Loucy (cell line): ENCODE measurements around the gene NPW.

Experiments used
- H2AFZ ChIP-seq: fragments of 200-600 bp; sonication (generic); 2 replicates; pipeline ENCODE4 v1.6.0; 2016; ENCODE audit warnings: antibody characterized with exemption, mild to moderate bottlenecking, low read length, moderate library complexity
- H3F3A ChIP-seq: fragments of 200-600 bp; 2 replicates; pipeline ENCODE4 v1.6.0; 2016; ENCODE audit warnings: antibody characterized with exemption, low read depth, mild to moderate bottlenecking
- H3K27me3 ChIP-seq: fragments of 200-600 bp; sonication (generic); 2 replicates; pipeline ENCODE4 v1.6.1; 2014; ENCODE audit warnings: low read length, mild to moderate bottlenecking; ENCODE audit not compliant: insufficient read depth, poor library complexity, severe bottlenecking
- H3K36me3 ChIP-seq: fragments of 200-600 bp; sonication (generic); 2 replicates; pipeline ENCODE4 v1.6.1; 2016; ENCODE audit warnings: low read length; ENCODE audit not compliant: insufficient read depth
- H3K4me1 ChIP-seq: fragments of 200-600 bp; sonication (generic); 2 replicates; pipeline ENCODE4 v1.5.1; 2014; ENCODE audit warnings: low read length, mild to moderate bottlenecking; ENCODE audit not compliant: insufficient read depth, poor library complexity, severe bottlenecking
- H3K4me2 ChIP-seq: fragments of 200-600 bp; sonication (generic); 2 replicates; pipeline ENCODE4 v1.6.0; 2014; ENCODE audit warnings: antibody characterized with exemption, low read length, low read depth, mild to moderate bottlenecking; ENCODE audit not compliant: poor library complexity, severe bottlenecking
- H3K4me3 ChIP-seq: fragments of 200-600 bp; sonication (generic); 2 replicates; pipeline ENCODE4 v1.5.1; 2014; ENCODE audit warnings: low read length, mild to moderate bottlenecking, mixed read lengths; ENCODE audit not compliant: poor library complexity, severe bottlenecking
- H3K79me2 ChIP-seq: fragments of 200-600 bp; sonication (generic); 2 replicates; pipeline ENCODE4 v1.6.1; 2014; ENCODE audit warnings: low read length; ENCODE audit not compliant: insufficient read depth
- H3K9ac ChIP-seq: fragments of 200-600 bp; sonication (generic); 2 replicates; pipeline ENCODE4 v1.6.0; 2014; ENCODE audit warnings: mild to moderate bottlenecking, low read depth, low read length, moderate library complexity; ENCODE audit not compliant: poor library complexity, severe bottlenecking
- H3K9me2 ChIP-seq: fragments of 200-600 bp; sonication (generic); replicated peaks from 2 replicates; pipeline ENCODE4 v1.6.1; 2016; ENCODE audit warnings: low read depth, low read length, mixed read lengths
- H3K9me3 ChIP-seq: fragments of 200-600 bp; sonication (generic); 2 replicates; pipeline ENCODE4 v1.6.1; 2014; ENCODE audit warnings: mild to moderate bottlenecking, antibody characterized with exemption, low read length, low read depth; ENCODE audit not compliant: insufficient read depth
- H4K20me1 ChIP-seq: fragments of 200-600 bp; sonication (generic); 2 replicates; pipeline ENCODE4 v1.6.0; 2014; ENCODE audit warnings: antibody characterized with exemption, low read length, mild to moderate bottlenecking; ENCODE audit not compliant: insufficient read depth, poor library complexity, severe bottlenecking
- CTCF ChIP-seq: fragments of 200-600 bp; sonication (generic); conservative IDR thresholded peaks from 2 replicates; pipeline ENCODE4 v1.5.1; 2014; ENCODE audit warnings: mild to moderate bottlenecking, antibody characterized with exemption, low read length
- EZH2phosphoT487 ChIP-seq: fragments of 200-600 bp; IDR thresholded peaks from 2 replicates; pipeline ENCODE4 v1.6.1; 2018; ENCODE audit warnings: antibody characterized with exemption, mild to moderate bottlenecking, moderate library complexity, borderline replicate concordance

NPW gene

GRCh38 chr16:1980770-1981087 lies 38.9 kb upstream of the NPW start:
- Histone ChIP-seq H2AFZ (no peak overlapping the region), H3K9ac (no peak overlapping the region), H3K9me3 (no peaks in the 10 kb centered on the region), H3K79me2 (peaks cover 15% of the 10 kb centered on the region), H3K4me1 (no peaks in the 10 kb centered on the region), H3K9me2 (no peaks in the 10 kb centered on the region), H3K36me3 (no peaks in the 10 kb centered on the region), H3K4me3 (no peak overlapping the region), H3K27me3 (no peaks in the 10 kb centered on the region), H3F3A (no peaks in the 10 kb centered on the region), H4K20me1 (no peaks in the 10 kb centered on the region), H3K4me2 (no peak overlapping the region)
- TF ChIP-seq EZH2phosphoT487 (no peak), CTCF (no peak)

GRCh38 chr16:1981398-1981836 lies 38.2 kb upstream of the NPW start, which contains the start of gene NOXO1:
Gene NOXO1, minus strand, starts transcription at chr16:1981469. Its CDS starts 290 bp downstream, at chr16:1981179.
- H3K9ac ChIP-seq, result no peak within 1 kb of the TSS
- H3K79me2 ChIP-seq, result peaks cover 21% of the 10 kb centered on the region
- no peaks in the 10 kb centered on the region for H3K4me1 ChIP-seq
- no peak within 1 kb of the TSS for H3K4me3 ChIP-seq
- no peaks in the 10 kb centered on the region for H3K9me2 ChIP-seq
- no peak within 1 kb of the TSS for H3K4me2 ChIP-seq
- H3K36me3 ChIP-seq, result no peaks in the 10 kb centered on the region; the same call in 1 of the 2 replicates
- no peak for TF ChIP-seq EZH2phosphoT487
- TF ChIP-seq CTCF, result no peak
- no peaks in the 10 kb centered on the region for H3K9me3 ChIP-seq
- no peaks in the 10 kb centered on the region for H3F3A ChIP-seq
- H4K20me1 ChIP-seq, result no peaks in the 10 kb centered on the region
- no peak within 1 kb of the TSS for H2AFZ ChIP-seq
- H3K27me3 ChIP-seq, result no peaks in the 10 kb centered on the region

- Histone ChIP-seq H3K9ac (no peak overlapping the region), H3K9me2 (no peaks in the 10 kb centered on the region), H3K4me2 (no peak overlapping the region), H3F3A (no peaks in the 10 kb centered on the region), H3K4me3 (no peak overlapping the region), H3K4me1 (no peaks in the 10 kb centered on the region), H4K20me1 (no peaks in the 10 kb centered on the region), H3K79me2 (peaks cover 21% of the 10 kb centered on the region), H3K9me3 (no peaks in the 10 kb centered on the region), H3K36me3 (no peaks in the 10 kb centered on the region; the same call in 1 of the 2 replicates), H3K27me3 (no peaks in the 10 kb centered on the region), H2AFZ (no peak overlapping the region)
- TF ChIP-seq EZH2phosphoT487, result no peak
- no peak for TF ChIP-seq CTCF
Measured at GRCh38 chr16:1982013-1982433, 37.6 kb upstream of the NPW start.
